NCI-H1930 (cell line): ENCODE results near the gene PTGFRN.
"Not testable (repeated sequence)": the region's sequence is repeated elsewhere in the genome, so short reads cannot be mapped to it uniquely, and the experiment has no call there.

Experiments used
- DNase-seq, 2 experiments: peaks; one replicate each; lab custom pipeline; 2025; lab: John Stamatoyannopoulos, UW

The PTGFRN gene

GRCh38 chr1:116971965-116972673, 62.4 kb downstream of the PTGFRN start:
- no peak for DNase-seq

- no peak for DNase-seq
Measured at GRCh38 chr1:116972674-116973030, 62.9 kb downstream of the PTGFRN start.

GRCh38 chr1:116980309-116980708, 70.6 kb downstream of the PTGFRN start:
- DNase-seq = not testable (repeated sequence)

DNA sequence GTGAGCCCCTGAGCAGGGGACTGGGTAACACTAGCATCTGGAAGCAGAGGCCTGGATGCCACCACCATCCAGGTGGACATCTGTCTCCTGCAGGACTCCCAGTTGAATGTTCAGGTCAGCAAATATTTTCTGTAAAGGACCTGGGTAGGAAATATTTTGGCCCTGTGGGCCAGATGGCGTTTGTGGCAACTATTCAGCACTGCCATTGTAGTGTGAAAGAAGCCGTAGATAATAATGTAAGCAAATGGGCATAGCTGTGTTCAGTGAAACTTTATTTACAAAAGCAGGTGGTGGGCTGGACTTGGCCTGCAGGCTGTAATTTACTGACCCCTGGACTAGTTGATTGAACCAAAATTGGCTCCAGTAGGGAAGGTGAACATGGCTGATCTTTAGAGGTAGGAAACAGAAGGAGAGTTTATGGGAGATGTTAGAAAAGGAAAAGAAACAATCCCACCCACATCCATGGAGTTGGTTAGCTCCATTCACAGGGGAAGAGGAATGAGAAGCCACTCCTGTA, 71.9 kb downstream of the PTGFRN start:
- no peak for DNase-seq

DNA sequence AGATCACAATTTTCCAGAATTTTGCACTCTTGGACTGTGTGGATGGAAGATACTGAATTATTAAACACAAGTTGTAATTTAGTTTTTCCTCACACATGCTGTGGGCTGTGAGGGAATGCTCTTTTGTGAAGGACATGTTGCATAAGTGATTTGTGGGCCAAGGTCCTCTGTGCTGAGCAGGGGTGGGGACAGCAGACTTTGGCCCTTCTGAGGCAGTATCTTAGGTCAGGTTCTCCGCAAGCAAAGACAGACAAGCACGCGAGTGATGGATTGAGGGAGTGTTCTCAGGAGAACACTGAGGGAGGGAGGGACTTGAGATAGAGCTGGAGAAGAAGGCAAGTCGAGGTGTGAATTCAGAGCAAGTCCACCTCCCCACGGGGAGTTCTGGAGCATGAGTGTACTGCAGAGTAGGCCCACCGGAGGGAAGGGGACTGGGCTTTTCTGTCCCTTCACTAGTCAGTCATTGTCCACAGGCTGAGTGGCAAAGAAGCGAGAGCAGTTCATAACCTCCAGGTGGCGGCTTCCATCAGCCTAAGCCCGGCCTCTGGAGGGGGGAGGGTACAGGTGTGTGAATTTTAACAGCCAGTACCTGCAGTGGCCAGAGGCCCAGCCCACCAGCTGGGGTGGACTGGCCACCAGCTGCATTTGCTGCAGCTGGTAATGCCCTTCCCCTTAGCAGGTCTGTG, 72.7 kb downstream of the PTGFRN start:
- DNase-seq = no peak

DNA sequence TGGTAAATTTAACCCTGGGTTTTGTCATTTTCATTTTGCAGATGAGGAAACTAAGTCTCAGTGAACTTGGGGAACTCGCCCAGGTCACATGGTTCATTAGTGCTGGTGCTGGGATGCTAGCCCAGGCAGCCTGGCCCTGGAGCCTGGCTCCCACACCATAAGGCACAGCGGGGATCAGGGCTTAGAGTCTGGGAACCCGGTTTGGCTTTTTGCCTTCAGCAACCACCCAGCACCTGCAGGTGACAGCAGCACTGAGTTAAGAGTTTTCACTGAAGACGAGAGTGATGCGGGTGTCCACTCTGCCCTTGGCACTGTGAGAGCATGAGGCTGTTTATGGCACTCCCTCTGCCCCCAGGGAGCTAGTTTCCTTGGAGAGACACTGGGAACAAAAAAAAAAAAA, 73.4 kb downstream of the PTGFRN start:
- no peak for DNase-seq

GRCh38 chr1:116983678-116984077, 74.0 kb downstream of the PTGFRN start:
- no peak for DNase-seq

DNA sequence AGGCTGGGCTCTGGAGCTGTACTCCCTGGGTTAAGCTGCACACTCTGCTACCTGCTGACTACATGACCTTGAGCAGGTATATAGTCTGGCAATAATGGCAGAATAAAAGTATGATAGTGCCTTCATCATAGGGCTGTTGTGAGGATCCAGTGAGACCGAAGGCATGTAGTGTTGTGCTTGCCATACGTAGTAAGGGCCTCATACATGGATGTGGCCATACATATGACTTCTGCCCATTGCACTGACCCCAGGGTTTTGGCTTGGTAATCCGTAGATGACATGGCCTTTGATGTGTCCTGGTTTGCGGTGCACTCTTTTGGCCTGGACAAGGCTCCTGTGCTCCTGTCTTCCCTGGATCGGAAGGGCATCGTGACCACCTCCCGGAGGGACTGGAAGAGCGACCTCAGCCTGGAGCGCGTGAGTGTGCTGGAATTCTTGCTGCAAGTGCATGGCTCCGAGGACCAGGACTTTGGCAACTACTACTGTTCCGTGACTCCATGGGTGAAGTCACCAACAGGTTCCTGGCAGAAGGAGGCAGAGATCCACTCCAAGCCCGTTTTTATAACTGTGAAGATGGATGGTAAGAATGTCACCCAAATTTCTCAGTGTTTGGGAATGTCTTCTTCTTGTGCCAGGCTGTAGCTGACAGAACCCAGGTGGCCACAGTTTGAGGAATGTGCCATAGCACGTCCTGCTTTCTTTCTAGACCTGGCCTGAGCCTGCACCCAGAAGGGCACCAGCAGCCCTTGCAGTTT, 74.9 kb downstream of the PTGFRN start:
- DNase-seq = no peak

- DNase-seq = no peak
Measured at GRCh38 chr1:116986421-116987255, 76.9 kb downstream of the PTGFRN start.

GRCh38 chr1:116987256-116987555, 77.5 kb downstream of the PTGFRN start:
- no peak for DNase-seq

DNA sequence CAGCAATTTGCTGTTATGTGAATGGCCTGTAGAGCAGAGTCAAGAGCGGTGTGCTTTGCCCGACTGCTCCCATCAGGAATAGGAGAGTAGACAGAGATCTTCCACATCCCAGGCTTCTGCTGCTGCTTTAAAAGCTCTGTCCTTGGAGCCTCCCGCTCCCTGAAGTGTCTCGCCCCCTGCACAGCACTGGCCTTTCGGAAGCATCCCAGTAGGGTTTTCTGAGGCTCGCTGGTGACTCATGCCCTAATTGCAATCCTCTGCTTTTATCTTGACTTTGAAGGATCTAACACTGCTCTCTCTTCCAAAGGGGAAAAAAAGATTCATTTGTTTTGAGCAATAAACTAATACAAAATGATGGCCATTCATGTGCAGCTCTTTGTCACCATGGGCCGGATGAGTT, 78.5 kb downstream of the PTGFRN start:
- DNase-seq = no peak

DNA sequence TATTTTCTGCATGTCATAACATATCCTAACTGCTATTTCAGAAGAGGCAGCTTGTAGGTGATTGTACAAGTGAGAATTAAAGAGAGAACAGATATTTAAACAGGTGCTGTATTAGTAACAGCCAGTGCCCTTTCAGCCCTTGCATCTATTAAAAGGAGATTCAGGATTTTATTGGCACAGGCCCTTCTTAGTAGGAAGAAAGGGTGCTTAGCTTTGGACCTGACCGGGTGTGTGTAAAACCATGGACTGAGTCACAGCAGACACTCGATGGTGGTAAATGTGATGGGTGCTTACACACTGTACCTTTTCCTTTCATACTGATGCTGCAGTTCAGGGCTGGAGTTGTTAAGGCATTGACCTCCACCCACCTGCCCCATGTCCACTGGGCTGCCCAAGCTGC, 79.2 kb downstream of the PTGFRN start:
- peak; percentile 11 to 29 for DNase-seq

DNA sequence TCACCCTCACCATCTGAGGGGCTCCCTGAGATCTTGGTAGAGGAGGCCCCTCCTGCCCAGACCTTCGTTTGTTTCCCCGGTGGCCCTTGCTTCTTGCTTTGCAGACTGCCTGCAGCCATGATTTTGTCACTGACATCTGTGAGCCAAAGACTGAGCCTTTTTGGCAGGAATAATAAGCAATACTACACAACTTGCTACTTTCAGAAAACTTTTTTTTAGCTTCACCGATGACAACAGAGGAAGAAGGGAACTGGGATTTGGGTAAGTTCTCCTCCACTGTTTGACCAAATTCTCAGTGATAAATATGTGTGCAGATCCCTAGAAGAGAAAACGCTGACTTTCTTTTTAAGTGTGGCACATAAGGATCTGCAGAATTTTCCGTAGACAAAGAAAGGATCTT, 80.1 kb downstream of the PTGFRN start:
- no peak for DNase-seq

DNA sequence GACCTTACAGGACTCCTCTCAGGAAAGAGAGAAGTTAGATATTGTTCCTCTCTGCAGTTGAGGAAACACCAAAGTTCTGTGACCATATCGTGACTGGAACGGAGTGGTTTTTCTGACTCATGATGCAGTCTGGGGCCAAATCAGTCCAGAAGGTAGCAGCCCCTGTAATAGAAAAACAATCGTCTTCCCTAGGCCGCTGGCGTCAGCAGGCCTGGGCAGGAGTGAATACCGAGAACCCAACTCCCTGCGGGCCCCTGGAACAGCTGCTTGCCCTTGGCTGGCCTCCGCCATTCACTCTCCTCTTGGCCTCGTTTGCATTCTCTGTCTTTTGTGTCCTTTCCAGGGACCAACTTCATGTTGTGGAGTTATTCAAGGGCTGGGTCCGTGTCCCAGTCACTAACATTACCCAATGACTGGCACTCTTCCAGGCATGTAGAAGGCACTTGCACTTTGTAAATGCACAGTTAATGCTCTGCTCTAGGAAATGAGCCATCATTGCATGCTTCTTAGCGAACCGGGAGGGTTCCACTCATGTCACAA, 81.0 kb downstream of the PTGFRN start:
- DNase-seq = no peak

DNA sequence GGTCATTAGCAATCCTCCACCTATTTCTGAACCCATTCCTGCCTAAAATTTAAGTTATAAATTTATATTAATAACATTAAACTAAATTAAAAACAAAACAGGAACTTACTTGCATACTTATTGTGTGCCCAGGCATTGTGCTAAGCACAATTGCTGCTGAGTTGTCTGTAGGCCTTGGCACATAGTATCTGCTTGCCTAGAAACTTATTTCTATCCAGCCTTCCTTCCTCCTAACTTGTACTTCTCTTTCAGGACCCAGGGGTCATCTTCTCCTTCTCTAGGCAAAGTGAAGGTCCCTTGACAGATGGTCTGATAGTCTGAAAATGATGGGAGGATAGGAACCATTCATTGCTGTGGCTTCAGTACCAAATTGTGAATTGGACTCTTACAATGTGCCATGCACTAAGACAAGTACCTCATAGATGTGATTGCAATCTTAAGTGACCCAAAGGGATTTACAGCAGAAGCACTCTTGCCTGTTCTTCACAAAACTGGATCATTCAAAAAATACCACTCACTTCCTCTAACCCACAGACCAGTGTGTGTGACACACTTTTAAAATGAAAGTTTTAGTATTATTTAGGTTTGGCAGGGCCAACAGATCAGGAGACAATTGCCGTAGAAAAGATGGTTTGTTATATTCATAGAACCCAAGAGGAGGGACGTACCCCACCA, 81.6 kb downstream of the PTGFRN start:
- DNase-seq = no peak

GRCh38 chr1:116991918-116992317, 82.2 kb downstream of the PTGFRN start:
- no peak for DNase-seq

- DNase-seq = no peak
Measured at GRCh38 chr1:116993286-116993685, 83.6 kb downstream of the PTGFRN start.

GRCh38 chr1:116994411-116994810, 84.7 kb downstream of the PTGFRN start:
- no peak for DNase-seq

- DNase-seq = no peak
Measured at GRCh38 chr1:116997066-116997465, 87.3 kb downstream of the PTGFRN start.

DNA sequence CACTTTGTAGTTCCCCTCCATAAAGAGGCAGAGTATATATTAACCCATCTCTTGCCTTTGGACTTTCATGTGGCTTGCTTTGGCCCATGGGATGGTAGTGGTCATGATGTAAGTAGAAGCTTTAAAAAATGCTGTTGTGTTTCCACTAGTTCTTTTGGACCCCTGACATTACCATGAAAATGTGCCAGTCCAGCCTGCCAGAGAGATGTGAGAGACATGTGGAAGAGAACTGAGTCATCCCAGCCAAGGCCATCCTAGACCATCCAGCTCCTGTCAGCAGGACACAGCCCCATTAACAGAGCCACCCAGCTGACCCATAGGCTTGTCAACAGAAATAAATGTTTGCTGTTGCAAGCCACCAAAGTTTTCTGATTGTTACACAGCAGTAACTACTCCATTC, 87.9 kb downstream of the PTGFRN start:
- DNase-seq = no peak

DNA sequence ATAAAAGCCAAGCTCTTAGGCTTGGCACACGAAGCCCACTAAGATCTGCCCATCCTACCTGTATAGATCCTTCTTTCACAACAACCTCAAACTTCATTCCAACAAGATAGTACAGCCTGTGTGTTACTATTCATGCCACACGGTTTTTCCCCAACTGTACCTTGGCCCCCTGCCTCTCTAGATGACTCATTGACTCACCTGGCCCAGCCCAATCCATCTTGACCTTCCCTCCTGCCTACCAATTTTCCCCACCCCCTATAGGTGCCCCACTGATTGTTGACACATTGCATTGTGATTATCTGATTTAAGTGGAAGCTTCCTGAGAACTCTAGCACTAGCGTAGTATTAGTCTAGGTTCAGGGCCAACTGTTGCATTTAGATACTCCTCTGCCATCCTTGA, 89.9 kb downstream of the PTGFRN start:
- DNase-seq = no peak
